ENCODE measurements around the gene WDFY2. TPM values are rescaled to one million over a fixed set of nuclear protein-coding genes. Genes with fewer than 3 reads are reported as not detected.

Gene WDFY2
- polyA plus RNA-seq, 3 donors, result 6.5 to 40.1 (median 9.1) TPM

- Mint-ChIP-seq H3K4me3 (peak overlapping the region in 1 of 2 donors; percentile 67), H3K4me1 (peaks cover 69% of the 10 kb centered on the region), H3K36me3 (no peaks in the 10 kb centered on the region), H3K27ac (peak overlapping the region in 5 of 7 donors; percentile 45 to 80 (median 72)), H3K9me3 (peaks cover 0 to 2% (median 0%) of the 10 kb centered on the region in 7 donors), H3K27me3 (ENCODE audit: low read depth in 3 of 3) (no peaks in the 10 kb centered on the region)
- no peaks in the 10 kb centered on the region for H3K79me2 ChIP-seq (ENCODE audit: insufficient read depth, low read length)
- H3K27me3 ChIP-seq (ENCODE audit: control insufficient read depth in 2 of 2, insufficient read depth in 2 of 2, low read length in 2 of 2), result no peaks in the 10 kb centered on the region
- H3K27ac ChIP-seq (ENCODE audit: low read depth in 1 of 2, low read length in 2 of 2), result no peak overlapping the region
- WGBS (ENCODE audit: insufficient coverage), result no CpG with 5 or more reads among the region's 3 CpGs
- no peak overlapping the region for H3K9ac ChIP-seq (ENCODE audit: insufficient read depth, low read length, poor library complexity, severe bottlenecking)
- TF ChIP-seq, protein P1, sequence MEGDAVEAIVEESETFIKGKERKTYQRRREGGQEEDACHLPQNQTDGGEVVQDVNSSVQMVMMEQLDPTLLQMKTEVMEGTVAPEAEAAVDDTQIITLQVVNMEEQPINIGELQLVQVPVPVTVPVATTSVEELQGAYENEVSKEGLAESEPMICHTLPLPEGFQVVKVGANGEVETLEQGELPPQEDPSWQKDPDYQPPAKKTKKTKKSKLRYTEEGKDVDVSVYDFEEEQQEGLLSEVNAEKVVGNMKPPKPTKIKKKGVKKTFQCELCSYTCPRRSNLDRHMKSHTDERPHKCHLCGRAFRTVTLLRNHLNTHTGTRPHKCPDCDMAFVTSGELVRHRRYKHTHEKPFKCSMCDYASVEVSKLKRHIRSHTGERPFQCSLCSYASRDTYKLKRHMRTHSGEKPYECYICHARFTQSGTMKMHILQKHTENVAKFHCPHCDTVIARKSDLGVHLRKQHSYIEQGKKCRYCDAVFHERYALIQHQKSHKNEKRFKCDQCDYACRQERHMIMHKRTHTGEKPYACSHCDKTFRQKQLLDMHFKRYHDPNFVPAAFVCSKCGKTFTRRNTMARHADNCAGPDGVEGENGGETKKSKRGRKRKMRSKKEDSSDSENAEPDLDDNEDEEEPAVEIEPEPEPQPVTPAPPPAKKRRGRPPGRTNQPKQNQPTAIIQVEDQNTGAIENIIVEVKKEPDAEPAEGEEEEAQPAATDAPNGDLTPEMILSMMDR (IDR thresholded peaks at IDR 0.05), result no peak
- H3K9me3 ChIP-seq (replicated peaks in 1 of 2; ENCODE audit: control insufficient read depth in 1 of 2, insufficient read depth in 1 of 2, low read length in 2 of 2), result no peaks in the 10 kb centered on the region
- DNase-seq, result peak in 1 of 3 donors; percentile 12
- peak overlapping the region; percentile 33 for H3K4me2 ChIP-seq (replicated peaks; ENCODE audit: extremely low read depth, low read length, poor library complexity, severe bottlenecking)
- peak overlapping the region in 1 of 3 experiments; percentile 4 for H3K4me3 ChIP-seq (replicated peaks in 1 of 3; ENCODE audit: low read depth in 2 of 3, low read length in 3 of 3)
- no peak overlapping the region for H2AFZ ChIP-seq (ENCODE audit: insufficient read depth, low read depth, low read length, poor library complexity, severe bottlenecking)
- intact Hi-C loops (cut with micrococcal nuclease), result loop anchor here in 1 of 2 donors (5.0 kb wide), 1 partner anchor 35 kb away; no protein-coding TSS in a partner anchor
- no peaks in the 10 kb centered on the region for H4K20me1 ChIP-seq (ENCODE audit: insufficient read depth, low read length)
- peaks cover 70 to 73% of the 10 kb centered on the region in 2 donors for H3K4me1 ChIP-seq (ENCODE audit: control insufficient read depth in 1 of 2, insufficient read depth in 2 of 2, low read length in 2 of 2)
- no peaks in the 10 kb centered on the region for H3K36me3 ChIP-seq (replicated peaks in 1 of 2; ENCODE audit: control insufficient read depth in 1 of 2, insufficient read depth in 2 of 2, low read length in 2 of 2)
These were observed 26.8 kb upstream of the WDFY2 start for GRCh38 chr13:51557438-51557837.

- TF ChIP-seq, protein P1 (IDR thresholded peaks at IDR 0.05), result no peak
- peak overlapping the region; percentile 33 for H3K4me2 ChIP-seq (replicated peaks; ENCODE audit: extremely low read depth, low read length, poor library complexity, severe bottlenecking)
- no peaks in the 10 kb centered on the region for H3K27me3 ChIP-seq (ENCODE audit: control insufficient read depth in 2 of 2, insufficient read depth in 2 of 2, low read length in 2 of 2)
- no peak overlapping the region for H3K27ac ChIP-seq (ENCODE audit: low read depth in 1 of 2, low read length in 2 of 2)
- H3K36me3 ChIP-seq (replicated peaks in 1 of 2; ENCODE audit: control insufficient read depth in 1 of 2, insufficient read depth in 2 of 2, low read length in 2 of 2), result no peaks in the 10 kb centered on the region
- H2AFZ ChIP-seq (ENCODE audit: insufficient read depth, low read depth, low read length, poor library complexity, severe bottlenecking), result no peak overlapping the region
- peaks cover 71 to 73% of the 10 kb centered on the region in 2 donors for H3K4me1 ChIP-seq (ENCODE audit: control insufficient read depth in 1 of 2, insufficient read depth in 2 of 2, low read length in 2 of 2)
- H3K4me3 ChIP-seq (replicated peaks in 1 of 3; ENCODE audit: low read depth in 2 of 3, low read length in 3 of 3), result peak overlapping the region in 1 of 3 experiments; percentile 4
- no peaks in the 10 kb centered on the region for H3K79me2 ChIP-seq (ENCODE audit: insufficient read depth, low read length)
- no peaks in the 10 kb centered on the region for H3K36me3 Mint-ChIP-seq
- 35% methylated on average over 9 of the region's 10 CpGs for WGBS (ENCODE audit: insufficient coverage)
- H3K9me3 Mint-ChIP-seq, result peaks cover 0 to 2% (median 0%) of the 10 kb centered on the region in 7 donors
- H3K27ac Mint-ChIP-seq, result peak overlapping the region in 6 of 7 donors; percentile 25 to 85 (median 68)
- no peaks in the 10 kb centered on the region for H3K9me3 ChIP-seq (replicated peaks in 1 of 2; ENCODE audit: control insufficient read depth in 1 of 2, insufficient read depth in 1 of 2, low read length in 2 of 2)
- peak overlapping the region in 1 of 2 donors; percentile 67 for H3K4me3 Mint-ChIP-seq
- intact Hi-C loops (cut with micrococcal nuclease), result loop anchor here in 1 of 2 donors (5.0 kb wide), 1 partner anchor 36 kb away; no protein-coding TSS in a partner anchor
- H4K20me1 ChIP-seq (ENCODE audit: insufficient read depth, low read length), result no peaks in the 10 kb centered on the region
- peak; percentile 32 to 64 (median 45) for DNase-seq
- H3K4me1 Mint-ChIP-seq, result peaks cover 70% of the 10 kb centered on the region
- H3K27me3 Mint-ChIP-seq (ENCODE audit: low read depth in 3 of 3), result no peaks in the 10 kb centered on the region
- no peak overlapping the region for H3K9ac ChIP-seq (ENCODE audit: insufficient read depth, low read length, poor library complexity, severe bottlenecking)
These were observed 26.2 kb upstream of the WDFY2 start for GRCh38 chr13:51557875-51558612.
